ENCODE measurements around the gene PILRB. TPM values are rescaled to one million over a fixed set of nuclear protein-coding genes. Genes with fewer than 3 reads are reported as not detected.

PILRB gene
- total RNA-seq, 1 experiment from 2014 or later = 60.2 TPM

GRCh38 chr7:100348805-100349204, 9.1 kb upstream of the PILRB start:
- Histone ChIP-seq H3K27ac (ENCODE audit: low read depth, low read length) (no peak overlapping the region), H3K79me2 (ENCODE audit: insufficient read depth, low read length) (peaks cover 46% of the 10 kb centered on the region), H3K9ac (ENCODE audit: low read length) (no peak overlapping the region), H3K9me2 (ENCODE audit: insufficient read depth) (no peaks in the 10 kb centered on the region), H3K36me3 (ENCODE audit: control insufficient read depth in 1 of 2, insufficient read depth in 2 of 2, low read length in 2 of 2) (peaks cover 57 to 59% of the 10 kb centered on the region in 2 experiments), H3K4me3 (replicated peaks in 1 of 2; ENCODE audit: low read depth in 1 of 2, low read length in 2 of 2) (no peak overlapping the region), H3K4me1 (ENCODE audit: control insufficient read depth in 1 of 2, insufficient read depth in 2 of 2, low read length in 2 of 2) (peaks cover 4 to 11% of the 10 kb centered on the region in 2 experiments; a peak in 3 of 4 replicates), H4K20me1 (ENCODE audit: insufficient read depth) (peaks cover 7% of the 10 kb centered on the region; the same call in 1 of the 2 replicates), H2AFZ (ENCODE audit: low read depth, low read length, poor library complexity, severe bottlenecking) (no peak overlapping the region), H3K27me3 (ENCODE audit: insufficient read depth, low read length) (no peaks in the 10 kb centered on the region), H3K4me2 (ENCODE audit: low read length) (no peak overlapping the region), H3K9me3 (ENCODE audit: control insufficient read depth in 1 of 2, insufficient read depth in 1 of 2, low read depth in 1 of 2, low read length in 2 of 2) (no peaks in the 10 kb centered on the region)
- TF ChIP-seq REST (IDR thresholded peaks at IDR 0.05; ENCODE audit: low read depth) (no peak), SP1 (IDR thresholded peaks at IDR 0.05; ENCODE audit: low read depth) (no peak)
- BruUV-seq (replicated peaks) = no TSS peak
- POLR2A ChIA-PET = no interaction called here
- DNase-seq (ENCODE audit: low read depth, low spot score) (no peak), ATAC-seq (no peak)
- CTCF ChIA-PET = no interaction called here
- intact Hi-C loops (cut with micrococcal nuclease) = no loop called here
- RAD21 ChIA-PET (ENCODE audit: low non-redundant PET in 1 of 2, low total read pairs in 2 of 2, uncharacterized antibody in 2 of 2, unreplicated experiment in 2 of 2) = no interaction called here

DNA sequence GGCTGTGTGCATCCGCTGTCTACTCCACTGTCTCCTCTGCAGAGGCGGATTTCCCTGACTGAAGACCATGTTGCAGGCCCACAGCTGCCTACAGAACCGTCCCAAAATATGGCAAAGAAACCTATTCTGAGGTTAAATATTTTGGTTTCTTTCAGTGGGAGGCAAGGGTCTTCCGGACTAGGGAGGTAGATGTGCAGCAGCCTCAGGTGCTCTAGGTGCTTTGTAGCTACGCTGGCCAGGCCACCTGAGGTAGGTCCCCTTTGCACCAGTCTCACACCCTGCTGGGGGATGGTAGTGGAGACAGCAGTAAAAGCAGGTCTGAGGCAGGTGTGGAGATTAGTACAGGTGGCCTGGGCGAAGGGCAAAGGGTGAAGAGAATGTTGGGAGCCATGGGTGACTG, 8.2 kb upstream of the PILRB start:
- RAD21 ChIA-PET (ENCODE audit: low non-redundant PET in 1 of 2, low total read pairs in 2 of 2, uncharacterized antibody in 2 of 2, unreplicated experiment in 2 of 2) = no interaction called here
- Histone ChIP-seq H3K9me3 (ENCODE audit: control insufficient read depth in 1 of 2, insufficient read depth in 1 of 2, low read depth in 1 of 2, low read length in 2 of 2) (no peaks in the 10 kb centered on the region), H3K4me2 (ENCODE audit: low read length) (no peak overlapping the region), H3K27ac (ENCODE audit: low read depth, low read length) (no peak overlapping the region), H3K9me2 (ENCODE audit: insufficient read depth) (no peaks in the 10 kb centered on the region), H3K9ac (ENCODE audit: low read length) (no peak overlapping the region), H3K27me3 (ENCODE audit: insufficient read depth, low read length) (no peaks in the 10 kb centered on the region), H3K4me1 (ENCODE audit: control insufficient read depth in 1 of 2, insufficient read depth in 2 of 2, low read length in 2 of 2) (peaks cover 2% of the 10 kb centered on the region in 2 experiments; a peak in 3 of 4 replicates), H3K36me3 (ENCODE audit: control insufficient read depth in 1 of 2, insufficient read depth in 2 of 2, low read length in 2 of 2) (peaks cover 67 to 68% of the 10 kb centered on the region in 2 experiments), H4K20me1 (ENCODE audit: insufficient read depth) (peaks cover 1% of the 10 kb centered on the region; the same call in 1 of the 2 replicates), H3K4me3 (replicated peaks in 1 of 2; ENCODE audit: low read depth in 1 of 2, low read length in 2 of 2) (no peak overlapping the region), H2AFZ (ENCODE audit: low read depth, low read length, poor library complexity, severe bottlenecking) (no peak overlapping the region), H3K79me2 (ENCODE audit: insufficient read depth, low read length) (peaks cover 42% of the 10 kb centered on the region)
- POLR2A ChIA-PET = no interaction called here
- BruUV-seq (replicated peaks) = no TSS peak
- no peak for DNase-seq (ENCODE audit: low read depth, low spot score)
- CTCF ChIA-PET = no interaction called here
- no peak for TF ChIP-seq ZBTB33 (IDR thresholded peaks at IDR 0.05; ENCODE audit: extremely low read depth, insufficient replicate concordance, low read length)
- no peak for TF ChIP-seq ZFX (IDR thresholded peaks at IDR 0.05)
- TF ChIP-seq POLR2AphosphoS5 (IDR thresholded peaks at IDR 0.05; ENCODE audit: low read depth, low read length) = no peak
- no peak for TF ChIP-seq CBX3 (IDR thresholded peaks at IDR 0.05; ENCODE audit: low read depth)
- no peak for TF ChIP-seq JUND (IDR thresholded peaks at IDR 0.05)
- TF ChIP-seq TCF7L2 (IDR thresholded peaks at IDR 0.05; ENCODE audit: borderline replicate concordance, extremely low read depth, insufficient read depth, insufficient read length) = no peak
- no peak for TF ChIP-seq ZNF274 (IDR thresholded peaks at IDR 0.05; ENCODE audit: low read depth, low read length)
- TF ChIP-seq EZH2phosphoT487 (IDR thresholded peaks at IDR 0.05; ENCODE audit: borderline replicate concordance) = no peak
- no peak for TF ChIP-seq EZH2 (IDR thresholded peaks at IDR 0.05)
- TF ChIP-seq YY1 (IDR thresholded peaks at IDR 0.05; ENCODE audit: extremely low read depth, insufficient replicate concordance, low read depth, low read length) = no peak
- no peak for TF ChIP-seq FOSL1 (IDR thresholded peaks at IDR 0.05; ENCODE audit: low read depth)
- TF ChIP-seq ELF1 (IDR thresholded peaks at IDR 0.05; ENCODE audit: borderline replicate concordance, low read depth) = no peak
- intact Hi-C loops (cut with micrococcal nuclease) = no loop called here
- no peak for ATAC-seq
